Upper lobe of left lung (tissue), 6 donors: ENCODE results near the gene CDC42BPA. TPM values are rescaled to one million over a fixed set of nuclear protein-coding genes. Genes with fewer than 3 reads are reported as not detected.

Experiments
- ATAC-seq, 2 donors: fragments of 200-7000 bp; cut with Tn5 transposase; one replicate each; pipeline ENCODE4 v1.9.1; 2022; ENCODE audit warnings: mild to moderate bottlenecking in 2 of 2, moderate library complexity in 2 of 2; ENCODE audit not compliant: low FRiP score in 2 of 2
- DNase-seq, 2 donors: peaks; one replicate each; pipeline ENCODE4 v3.0.0-alpha.2; 2019 to 2020
- H3K27ac ChIP-seq, 4 donors: fragments of 200-600 bp; sonication (generic); one replicate each; pipeline ENCODE4 v1.5.1; 2016 to 2019
- H3K27me3 ChIP-seq, 4 donors: fragments of 200-600 bp; sonication (generic); one replicate each; pipeline ENCODE4 v1.5.1; 2017 to 2019
- H3K36me3 ChIP-seq, 4 donors: fragments of 200-600 bp; sonication (generic); one replicate each; pipeline ENCODE4 v1.5.1; 2016 to 2019
- H3K4me1 ChIP-seq, 4 donors: fragments of 200-600 bp; sonication (generic); one replicate each; pipeline ENCODE4 v1.5.1; 2018 to 2019
- H3K4me3 ChIP-seq, 4 donors: fragments of 200-600 bp; sonication (generic); one replicate each; pipeline ENCODE4 v1.5.1; 2017 to 2019; ENCODE audit warnings: mild to moderate bottlenecking in 2 of 4, moderate library complexity in 1 of 4
- H3K9me3 ChIP-seq, 4 donors: fragments of 200-600 bp; sonication (generic); one replicate each; pipeline ENCODE4 v1.5.1; 2018 to 2019
- EP300 ChIP-seq, 4 donors: sonication (generic); formaldehyde crosslinking; IDR thresholded peaks; one replicate each; pipeline ENCODE4 v1.5.1; 2017; ENCODE audit warnings: antibody characterized with exemption in 4 of 4, control low read depth in 2 of 4
- POLR2A ChIP-seq, 4 donors: fragments of 450-650 bp; IDR thresholded peaks; one replicate each; pipeline ENCODE4 v1.5.1; 2016 to 2017; ENCODE audit warnings: antibody characterized with exemption in 4 of 4, mild to moderate bottlenecking in 2 of 4
- POLR2AphosphoS5 ChIP-seq, 2 donors: sonication (generic); formaldehyde crosslinking; IDR thresholded peaks; one replicate each; pipeline ENCODE4 v1.5.1; 2017; ENCODE audit warnings: antibody characterized with exemption in 2 of 2
- WGBS, 2 donors: methylation state at CpG; one replicate each; pipeline ENCODE4 v1.1.5; 2017 to 2018; 5-methylcytosine and 5-hydroxymethylcytosine counted together
- total RNA-seq, 6 donors: library from RNA; depleted of rRNA in 4 of 6; stranded (reverse); fragments of >200 nt in 4 of 6; gene quantifications; one replicate each; pipeline versions ENCODE4 v1.1.0 to v1.2.1, GENCODE V29; 2016 to 2021
- TF ChIP-seq, protein P1 (sequence below), 6 experiments: fragments of 450-650 bp in 4 of 6; fragments of 200-600 bp in 2 of 6; sonication (generic) in 2 of 6; IDR thresholded peaks; one replicate each; pipeline ENCODE4 v1.5.1; 2016 to 2019; ENCODE audit warnings: antibody characterized with exemption in 6 of 6
- donor health status: DM: no; HTN: no; CAD: no; lungs with moderate emphysema.
- donor health status: DM: no; HTN: yes; CAD: no; lungs with severe emphysema.

Gene CDC42BPA
- total RNA-seq, 6 donors from 2014 or later: 27.8 to 76.1 (median 33.1) TPM

- peak overlapping the region in 3 of 4 donors; percentile 78 to 84 (median 81) for H3K27ac ChIP-seq
Measured at GRCh38 chr1:226975259-226976250, 342.7 kb downstream of the CDC42BPA start.

DNA sequence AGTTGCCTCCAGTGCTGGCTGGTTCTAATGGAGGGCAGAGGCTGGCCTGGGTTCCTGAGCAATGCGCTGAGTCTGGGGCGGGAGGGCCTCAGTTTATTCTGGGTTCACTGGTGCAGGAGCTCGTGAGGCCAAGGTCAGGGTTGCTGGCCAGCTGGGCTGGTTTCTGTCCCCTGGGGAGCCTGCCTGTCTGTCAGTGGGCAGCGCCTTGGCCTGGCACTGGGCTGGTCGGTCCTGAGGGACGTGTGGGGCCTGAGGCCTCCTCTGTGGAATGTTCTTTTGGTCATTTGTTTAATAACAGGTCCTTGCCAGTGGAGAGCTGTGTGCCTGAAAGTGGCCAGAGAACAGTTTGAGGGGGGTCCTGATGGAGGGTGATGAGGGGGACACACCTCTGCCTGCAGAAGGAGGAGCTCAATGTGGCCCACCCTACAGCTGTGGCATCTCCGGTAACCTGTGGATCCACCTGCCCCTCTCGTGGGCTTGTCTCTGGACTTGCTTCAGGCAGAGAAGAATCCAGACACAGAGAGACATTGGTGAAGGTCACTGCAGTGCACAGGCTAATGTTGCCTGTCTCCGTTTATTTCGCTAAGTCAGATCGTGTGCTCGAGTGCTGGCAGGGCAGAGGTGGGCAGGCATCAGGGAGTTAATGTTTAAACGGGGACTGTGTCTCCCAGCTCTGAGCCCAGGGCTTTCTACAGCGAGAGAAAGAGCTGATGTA is 343.6 kb downstream of the CDC42BPA start:
- peak in 1 of 2 donors; percentile 65 for DNase-seq
- H3K27ac ChIP-seq: peak overlapping the region; percentile 76 to 84 (median 80)
- TF ChIP-seq, protein P1, sequence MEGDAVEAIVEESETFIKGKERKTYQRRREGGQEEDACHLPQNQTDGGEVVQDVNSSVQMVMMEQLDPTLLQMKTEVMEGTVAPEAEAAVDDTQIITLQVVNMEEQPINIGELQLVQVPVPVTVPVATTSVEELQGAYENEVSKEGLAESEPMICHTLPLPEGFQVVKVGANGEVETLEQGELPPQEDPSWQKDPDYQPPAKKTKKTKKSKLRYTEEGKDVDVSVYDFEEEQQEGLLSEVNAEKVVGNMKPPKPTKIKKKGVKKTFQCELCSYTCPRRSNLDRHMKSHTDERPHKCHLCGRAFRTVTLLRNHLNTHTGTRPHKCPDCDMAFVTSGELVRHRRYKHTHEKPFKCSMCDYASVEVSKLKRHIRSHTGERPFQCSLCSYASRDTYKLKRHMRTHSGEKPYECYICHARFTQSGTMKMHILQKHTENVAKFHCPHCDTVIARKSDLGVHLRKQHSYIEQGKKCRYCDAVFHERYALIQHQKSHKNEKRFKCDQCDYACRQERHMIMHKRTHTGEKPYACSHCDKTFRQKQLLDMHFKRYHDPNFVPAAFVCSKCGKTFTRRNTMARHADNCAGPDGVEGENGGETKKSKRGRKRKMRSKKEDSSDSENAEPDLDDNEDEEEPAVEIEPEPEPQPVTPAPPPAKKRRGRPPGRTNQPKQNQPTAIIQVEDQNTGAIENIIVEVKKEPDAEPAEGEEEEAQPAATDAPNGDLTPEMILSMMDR (IDR thresholded peaks at IDR 0.05): no peak
- H3K36me3 ChIP-seq: peaks cover 0 to 24% (median 4%) of the 10 kb centered on the region in 4 donors
- peaks cover 19 to 26% (median 24%) of the 10 kb centered on the region in 4 donors for H3K4me1 ChIP-seq
- no peak overlapping the region for H3K4me3 ChIP-seq
- 20 to 72% methylated on average over 2 to 14 of the region's 14 CpGs for WGBS, 2 donors
- ATAC-seq: peak; percentile 27 to 32
- H3K9me3 ChIP-seq: peaks cover 0 to 10% (median 2%) of the 10 kb centered on the region in 4 donors
- H3K27me3 ChIP-seq: no peaks in the 10 kb centered on the region

More at GRCh38 chr1:226975259-226976250, 342.7 kb downstream of the CDC42BPA start:
- TF ChIP-seq POLR2A (IDR thresholded peaks at IDR 0.05): no peak
- Histone ChIP-seq H3K36me3 (peaks cover 0 to 19% (median 4%) of the 10 kb centered on the region in 4 donors), H3K4me3 (no peak overlapping the region), H3K4me1 (peaks cover 19 to 31% (median 24%) of the 10 kb centered on the region in 4 donors), H3K9me3 (peaks cover 0 to 10% (median 2%) of the 10 kb centered on the region in 4 donors), H3K27me3 (no peaks in the 10 kb centered on the region)
- no peak for ATAC-seq
- 90 to 91% methylated on average over 22 to 26 of the region's 32 CpGs for WGBS, 2 donors
- peak in 1 of 2 donors; percentile 64 for DNase-seq

- ATAC-seq (peak; percentile 64 to 77), DNase-seq (peak; percentile 66 to 72)
- Histone ChIP-seq H3K27ac (peak overlapping the region; percentile 76 to 84 (median 80)), H3K36me3 (peaks cover 0 to 21% (median 4%) of the 10 kb centered on the region in 4 donors), H3K4me3 (no peak overlapping the region), H3K9me3 (peaks cover 0 to 10% (median 2%) of the 10 kb centered on the region in 4 donors), H3K27me3 (no peaks in the 10 kb centered on the region), H3K4me1 (peaks cover 19 to 26% (median 24%) of the 10 kb centered on the region in 4 donors)
- WGBS, 2 donors: 28 to 55% methylated on average over 3 to 11 of the region's 11 CpGs
- TF ChIP-seq POLR2A (IDR thresholded peaks at IDR 0.05): no peak
- peak in 1 of 4 donors; percentile 54 for TF ChIP-seq EP300 (IDR thresholded peaks at IDR 0.05)
- peak; percentile 33 to 45 for TF ChIP-seq POLR2AphosphoS5 (IDR thresholded peaks at IDR 0.05)
- TF ChIP-seq, protein P1 (IDR thresholded peaks at IDR 0.05): no peak
Measured at GRCh38 chr1:226973898-226974543, 344.3 kb downstream of the CDC42BPA start.

GRCh38 chr1:226973371-226973897 is 344.9 kb downstream of the CDC42BPA start:
- no peak overlapping the region for H3K4me3 ChIP-seq

GRCh38 chr1:226972931-226973330 is 345.4 kb downstream of the CDC42BPA start:
- TF ChIP-seq, protein P1 (IDR thresholded peaks at IDR 0.05): no peak
- TF ChIP-seq POLR2A (IDR thresholded peaks at IDR 0.05) (no peak), EP300 (IDR thresholded peaks at IDR 0.05) (no peak), POLR2AphosphoS5 (IDR thresholded peaks at IDR 0.05) (no peak)
- DNase-seq: no peak
- H3K4me1 ChIP-seq: peaks cover 19 to 26% (median 24%) of the 10 kb centered on the region in 4 donors
- peaks cover 0 to 10% (median 2%) of the 10 kb centered on the region in 4 donors for H3K9me3 ChIP-seq
- H3K27me3 ChIP-seq: no peaks in the 10 kb centered on the region
- H3K27ac ChIP-seq: peak overlapping the region in 3 of 4 donors; percentile 76 to 84 (median 81)
- no peak for ATAC-seq
- WGBS, 2 donors: 93 to 98% methylated on average over 3 to 6 of the region's 6 CpGs
- H3K36me3 ChIP-seq: peaks cover 0 to 11% (median 3%) of the 10 kb centered on the region in 4 donors
- no peak overlapping the region for H3K4me3 ChIP-seq

More at GRCh38 chr1:226973371-226973897, 344.9 kb downstream of the CDC42BPA start:
- DNase-seq (no peak), ATAC-seq (peak in 1 of 2 donors; percentile 14)
- Histone ChIP-seq H3K4me1 (peaks cover 19 to 26% (median 24%) of the 10 kb centered on the region in 4 donors), H3K36me3 (peaks cover 0 to 16% (median 4%) of the 10 kb centered on the region in 4 donors), H3K9me3 (peaks cover 0 to 10% (median 2%) of the 10 kb centered on the region in 4 donors), H3K27me3 (no peaks in the 10 kb centered on the region), H3K27ac (peak overlapping the region; percentile 76 to 84 (median 80))
- WGBS, 2 donors: 95 to 98% methylated on average over 2 to 5 of the region's 5 CpGs
- TF ChIP-seq POLR2A (IDR thresholded peaks at IDR 0.05): no peak
